ENCODE data around the gene MPRIP.
"Not testable (repeated sequence)": the region's sequence is repeated elsewhere in the genome, so short reads cannot be mapped to it uniquely, and the experiment has no call there.

- TF ChIP-seq, protein P1, sequence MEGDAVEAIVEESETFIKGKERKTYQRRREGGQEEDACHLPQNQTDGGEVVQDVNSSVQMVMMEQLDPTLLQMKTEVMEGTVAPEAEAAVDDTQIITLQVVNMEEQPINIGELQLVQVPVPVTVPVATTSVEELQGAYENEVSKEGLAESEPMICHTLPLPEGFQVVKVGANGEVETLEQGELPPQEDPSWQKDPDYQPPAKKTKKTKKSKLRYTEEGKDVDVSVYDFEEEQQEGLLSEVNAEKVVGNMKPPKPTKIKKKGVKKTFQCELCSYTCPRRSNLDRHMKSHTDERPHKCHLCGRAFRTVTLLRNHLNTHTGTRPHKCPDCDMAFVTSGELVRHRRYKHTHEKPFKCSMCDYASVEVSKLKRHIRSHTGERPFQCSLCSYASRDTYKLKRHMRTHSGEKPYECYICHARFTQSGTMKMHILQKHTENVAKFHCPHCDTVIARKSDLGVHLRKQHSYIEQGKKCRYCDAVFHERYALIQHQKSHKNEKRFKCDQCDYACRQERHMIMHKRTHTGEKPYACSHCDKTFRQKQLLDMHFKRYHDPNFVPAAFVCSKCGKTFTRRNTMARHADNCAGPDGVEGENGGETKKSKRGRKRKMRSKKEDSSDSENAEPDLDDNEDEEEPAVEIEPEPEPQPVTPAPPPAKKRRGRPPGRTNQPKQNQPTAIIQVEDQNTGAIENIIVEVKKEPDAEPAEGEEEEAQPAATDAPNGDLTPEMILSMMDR (IDR thresholded peaks at IDR 0.05) = not testable (repeated sequence)
- TF ChIP-seq POLR2AphosphoS5 (IDR thresholded peaks at IDR 0.05) = not testable (repeated sequence)
These were observed 34.4 kb upstream of the MPRIP start for GRCh38 chr17:17007891-17008290.
